Tibial nerve (tissue), 4 donors: ENCODE data around the gene PHLPP1. TPM values are rescaled to one million over a fixed set of nuclear protein-coding genes. Genes with fewer than 3 reads are reported as not detected.

Experiments
- DNase-seq, 2 donors: peaks; one replicate each; pipeline ENCODE4 v3.0.0-alpha.2; 2019; ENCODE audit warnings: low spot score in 2 of 2
- H3K27ac ChIP-seq, 4 donors: fragments of 200-600 bp; sonication (generic) in 3 of 4; one replicate each; pipeline ENCODE4 v1.5.1; 2017 to 2019; ENCODE audit warnings: mild to moderate bottlenecking in 1 of 4
- H3K27me3 ChIP-seq, 2 donors: fragments of 200-600 bp; sonication (generic) in 1 of 2; one replicate each; pipeline versions ENCODE4 v1.5.1 to v1.6.0; 2017 to 2019
- H3K36me3 ChIP-seq, 3 donors: fragments of 200-600 bp; sonication (generic); one replicate each; pipeline ENCODE4 v1.5.1; 2018 to 2019
- H3K4me1 ChIP-seq, 4 donors: fragments of 200-600 bp; sonication (generic) in 3 of 4; one replicate each; pipeline ENCODE4 v1.5.1; 2017 to 2019
- H3K4me3 ChIP-seq, 4 donors: fragments of 200-600 bp; sonication (generic) in 3 of 4; one replicate each; pipeline ENCODE4 v1.5.1; 2017 to 2019; ENCODE audit warnings: mild to moderate bottlenecking in 1 of 4, moderate library complexity in 1 of 4
- H3K9me3 ChIP-seq, 4 donors: fragments of 200-600 bp; sonication (generic) in 3 of 4; one replicate each; pipeline ENCODE4 v1.5.1; 2017 to 2019
- EP300 ChIP-seq, 2 donors: sonication (generic); formaldehyde crosslinking; IDR thresholded peaks; one replicate each; pipeline ENCODE4 v1.6.1; 2017; ENCODE audit warnings: antibody characterized with exemption in 2 of 2, mild to moderate bottlenecking in 1 of 2
- POLR2A ChIP-seq, 2 donors: fragments of 450-650 bp; IDR thresholded peaks; one replicate each; pipeline ENCODE4 v1.6.1; 2017; ENCODE audit warnings: antibody characterized with exemption in 2 of 2, mild to moderate bottlenecking in 2 of 2, moderate library complexity in 2 of 2
- WGBS, 2 donors: methylation state at CpG; one replicate each; pipeline ENCODE4 v1.1.5; 2018; 5-methylcytosine and 5-hydroxymethylcytosine counted together
- total RNA-seq, 4 donors: library from RNA; depleted of rRNA; stranded (reverse); fragments of >200 nt; gene quantifications; one replicate each; pipeline ENCODE4 v1.1.0, GENCODE V29; 2016
- TF ChIP-seq, protein P1 (sequence below), 5 experiments: fragments of 200-600 bp in 3 of 5; fragments of 450-650 bp in 2 of 5; sonication (generic) in 3 of 5; IDR thresholded peaks; one replicate each; pipeline ENCODE4 v1.5.1; 2016 to 2019; ENCODE audit warnings: antibody characterized with exemption in 5 of 5, mild to moderate bottlenecking in 3 of 5, moderate library complexity in 2 of 5

The PHLPP1 gene
- total RNA-seq, 4 donors from 2014 or later, result 11.4 to 16.1 (median 14.5) TPM

DNA sequence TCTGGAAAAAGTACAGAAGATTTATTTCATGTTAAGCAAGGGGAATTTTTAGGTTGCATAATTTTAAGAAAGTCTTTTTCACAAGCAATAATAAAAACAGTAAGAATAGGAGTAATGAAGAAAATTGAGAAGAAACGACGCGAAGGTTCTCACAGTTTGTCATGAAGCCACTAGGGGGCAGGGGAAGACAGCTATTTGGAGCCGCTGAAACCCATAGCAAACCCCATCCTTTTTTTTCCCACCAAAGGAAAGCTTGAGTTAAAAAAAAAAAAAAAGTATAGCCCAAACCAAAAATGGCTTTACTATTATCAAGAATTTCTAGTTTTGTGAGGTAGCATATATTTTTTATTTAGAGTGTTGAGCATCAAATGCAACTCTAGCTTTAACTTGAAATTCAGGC, 300.9 kb downstream of the PHLPP1 start:
- Histone ChIP-seq H3K36me3 (no peaks in the 10 kb centered on the region), H3K4me1 (no peaks in the 10 kb centered on the region), H3K4me3 (no peak overlapping the region), H3K27me3 (peaks cover 0 to 7% of the 10 kb centered on the region in 2 donors), H3K9me3 (peaks cover 0 to 11% (median 2%) of the 10 kb centered on the region in 4 donors), H3K27ac (no peak overlapping the region)
- DNase-seq, result peak in 1 of 2 donors; percentile 51
- TF ChIP-seq, protein P1, sequence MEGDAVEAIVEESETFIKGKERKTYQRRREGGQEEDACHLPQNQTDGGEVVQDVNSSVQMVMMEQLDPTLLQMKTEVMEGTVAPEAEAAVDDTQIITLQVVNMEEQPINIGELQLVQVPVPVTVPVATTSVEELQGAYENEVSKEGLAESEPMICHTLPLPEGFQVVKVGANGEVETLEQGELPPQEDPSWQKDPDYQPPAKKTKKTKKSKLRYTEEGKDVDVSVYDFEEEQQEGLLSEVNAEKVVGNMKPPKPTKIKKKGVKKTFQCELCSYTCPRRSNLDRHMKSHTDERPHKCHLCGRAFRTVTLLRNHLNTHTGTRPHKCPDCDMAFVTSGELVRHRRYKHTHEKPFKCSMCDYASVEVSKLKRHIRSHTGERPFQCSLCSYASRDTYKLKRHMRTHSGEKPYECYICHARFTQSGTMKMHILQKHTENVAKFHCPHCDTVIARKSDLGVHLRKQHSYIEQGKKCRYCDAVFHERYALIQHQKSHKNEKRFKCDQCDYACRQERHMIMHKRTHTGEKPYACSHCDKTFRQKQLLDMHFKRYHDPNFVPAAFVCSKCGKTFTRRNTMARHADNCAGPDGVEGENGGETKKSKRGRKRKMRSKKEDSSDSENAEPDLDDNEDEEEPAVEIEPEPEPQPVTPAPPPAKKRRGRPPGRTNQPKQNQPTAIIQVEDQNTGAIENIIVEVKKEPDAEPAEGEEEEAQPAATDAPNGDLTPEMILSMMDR (IDR thresholded peaks at IDR 0.05), result peak; percentile 69 to 80 (median 75)
- TF ChIP-seq POLR2A (IDR thresholded peaks at IDR 0.05) (no peak), EP300 (IDR thresholded peaks at IDR 0.05) (peak in 1 of 2 donors; percentile 23)
- 0 to 1% methylated on average over 4 of the region's 4 CpGs for WGBS, 2 donors

DNA sequence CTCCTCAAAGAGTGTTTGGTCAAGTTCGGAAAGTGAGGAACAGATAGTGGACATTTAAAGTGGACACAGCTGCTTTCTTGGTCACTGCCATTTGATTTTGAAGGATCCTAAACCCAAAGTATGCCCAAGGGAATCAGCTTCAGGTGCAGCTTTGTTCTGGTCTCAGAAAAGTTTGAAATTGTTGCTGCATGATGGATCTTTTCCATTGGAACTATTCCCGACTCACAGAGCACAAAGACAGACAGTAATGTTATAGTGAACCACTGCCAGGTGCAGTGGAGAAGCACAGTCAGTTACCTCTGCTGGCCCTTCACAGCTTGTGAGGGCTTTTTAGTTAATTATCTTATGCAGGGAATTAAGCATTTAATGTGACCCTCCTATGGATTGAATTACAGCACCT, 301.7 kb downstream of the PHLPP1 start:
- Histone ChIP-seq H3K9me3 (peaks cover 0 to 11% (median 2%) of the 10 kb centered on the region in 4 donors), H3K27ac (no peak overlapping the region), H3K4me3 (no peak overlapping the region), H3K4me1 (no peaks in the 10 kb centered on the region), H3K36me3 (no peaks in the 10 kb centered on the region), H3K27me3 (peaks cover 0 to 7% of the 10 kb centered on the region in 2 donors)
- DNase-seq, result no peak
- TF ChIP-seq, protein P1 (IDR thresholded peaks at IDR 0.05), result no peak
- no peak for TF ChIP-seq EP300 (IDR thresholded peaks at IDR 0.05)
- TF ChIP-seq POLR2A (IDR thresholded peaks at IDR 0.05), result no peak
- WGBS, 2 donors, result 58 to 71% methylated on average over 2 of the region's 2 CpGs

DNA sequence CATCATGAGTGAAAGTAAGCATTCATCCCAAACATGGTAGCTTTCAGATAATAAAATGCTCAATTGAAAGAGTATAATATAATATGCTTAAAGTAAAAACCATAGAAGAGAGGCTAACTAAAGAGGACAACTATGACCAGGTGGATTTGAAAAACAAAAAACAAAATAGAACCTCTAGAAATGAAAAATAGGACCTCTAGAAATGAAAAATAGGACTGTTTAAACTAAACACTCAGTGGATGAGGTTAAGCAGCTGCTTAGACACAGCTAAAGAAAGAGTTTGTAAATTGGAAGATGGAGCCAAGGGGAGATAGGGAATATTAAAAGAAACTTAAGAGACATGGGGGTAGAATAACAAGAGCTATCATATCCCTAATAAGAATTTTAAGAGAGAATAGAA, 302.6 kb downstream of the PHLPP1 start:
- no peak overlapping the region for H3K27ac ChIP-seq

DNA sequence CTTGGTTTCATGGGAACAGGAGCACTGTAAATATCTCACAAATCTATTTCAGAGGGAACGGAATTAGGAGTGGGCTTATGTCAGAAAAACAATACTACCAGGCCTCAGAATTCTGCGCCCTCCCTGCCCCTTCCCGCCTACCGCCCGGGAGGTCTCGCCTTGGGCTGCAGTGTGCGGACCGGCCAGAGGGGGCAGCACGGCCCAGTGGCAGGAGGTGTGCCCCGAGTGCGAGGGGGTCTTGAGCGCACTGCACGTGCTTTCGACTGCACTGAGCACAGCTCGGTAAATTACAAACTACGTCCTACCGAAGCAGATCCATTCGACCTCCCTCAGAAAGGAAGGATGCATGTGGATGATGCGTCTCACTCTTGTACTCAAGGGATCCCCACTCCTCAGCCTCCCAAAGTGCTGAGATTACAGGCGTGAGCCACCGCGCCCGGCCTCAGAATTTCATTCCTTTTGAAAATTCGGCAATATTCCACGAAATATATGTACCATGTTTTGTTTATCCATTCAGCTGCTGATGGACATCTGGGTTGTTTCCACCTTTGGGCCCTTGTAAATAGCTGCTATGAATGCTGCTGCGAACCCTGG, 307.2 kb downstream of the PHLPP1 start:
- 75 to 77% methylated on average over 26 of the region's 26 CpGs for WGBS, 2 donors
- DNase-seq, result no peak

More for the DNA sequence above, 302.6 kb downstream of the PHLPP1 start:
- H3K4me3 ChIP-seq, result no peak overlapping the region
- peaks cover 0 to 11% (median 2%) of the 10 kb centered on the region in 4 donors for H3K9me3 ChIP-seq
- H3K36me3 ChIP-seq, result no peaks in the 10 kb centered on the region
- DNase-seq, result no peak
- H3K27me3 ChIP-seq, result peaks cover 0 to 7% of the 10 kb centered on the region in 2 donors
- H3K4me1 ChIP-seq, result no peaks in the 10 kb centered on the region
- TF ChIP-seq, protein P1 (IDR thresholded peaks at IDR 0.05), result no peak
- TF ChIP-seq EP300 (IDR thresholded peaks at IDR 0.05), result no peak
- TF ChIP-seq POLR2A (IDR thresholded peaks at IDR 0.05), result no peak

More for the DNA sequence above, 307.2 kb downstream of the PHLPP1 start:
- Histone ChIP-seq H3K27me3 (no peaks in the 10 kb centered on the region), H3K9me3 (peaks cover 0 to 11% (median 2%) of the 10 kb centered on the region in 4 donors), H3K27ac (no peak overlapping the region), H3K4me1 (no peaks in the 10 kb centered on the region), H3K36me3 (no peaks in the 10 kb centered on the region), H3K4me3 (no peak overlapping the region)
- TF ChIP-seq, protein P1 (IDR thresholded peaks at IDR 0.05), result peak in 1 of 5 experiments; percentile 10
- TF ChIP-seq POLR2A (IDR thresholded peaks at IDR 0.05), result no peak
- TF ChIP-seq EP300 (IDR thresholded peaks at IDR 0.05), result no peak
